Upper lobe of left lung (tissue), 4 donors: ENCODE measurements around the gene FBXL13.

Experiments used
- CTCF ChIP-seq, 6 experiments: fragments of 450-650 bp in 4 of 6; fragments of 200-600 bp in 2 of 6; sonication (generic) in 2 of 6; IDR thresholded peaks; one replicate each; pipeline ENCODE4 v1.5.1; 2016 to 2019; ENCODE audit warnings: antibody characterized with exemption in 6 of 6
- EP300 ChIP-seq, 4 donors: sonication (generic); formaldehyde crosslinking; IDR thresholded peaks; one replicate each; pipeline ENCODE4 v1.5.1; 2017; ENCODE audit warnings: antibody characterized with exemption in 4 of 4, control low read depth in 2 of 4
- POLR2A ChIP-seq, 4 donors: fragments of 450-650 bp; IDR thresholded peaks; one replicate each; pipeline ENCODE4 v1.5.1; 2016 to 2017; ENCODE audit warnings: antibody characterized with exemption in 4 of 4, mild to moderate bottlenecking in 2 of 4
- POLR2AphosphoS5 ChIP-seq, 2 donors: sonication (generic); formaldehyde crosslinking; IDR thresholded peaks; one replicate each; pipeline ENCODE4 v1.5.1; 2017; ENCODE audit warnings: antibody characterized with exemption in 2 of 2

- TF ChIP-seq CTCF (IDR thresholded peaks at IDR 0.05) (no peak), POLR2A (IDR thresholded peaks at IDR 0.05) (no peak), POLR2AphosphoS5 (IDR thresholded peaks at IDR 0.05) (no peak), EP300 (IDR thresholded peaks at IDR 0.05) (no peak)
Measured at GRCh38 chr7:103001210-103001609, 73.4 kb downstream of the FBXL13 start.
